ENCODE data around the gene CD84.
"Not testable (repeated sequence)": the region's sequence is repeated elsewhere in the genome, so short reads cannot be mapped to it uniquely, and the experiment has no call there.

Gene CD84

DNA sequence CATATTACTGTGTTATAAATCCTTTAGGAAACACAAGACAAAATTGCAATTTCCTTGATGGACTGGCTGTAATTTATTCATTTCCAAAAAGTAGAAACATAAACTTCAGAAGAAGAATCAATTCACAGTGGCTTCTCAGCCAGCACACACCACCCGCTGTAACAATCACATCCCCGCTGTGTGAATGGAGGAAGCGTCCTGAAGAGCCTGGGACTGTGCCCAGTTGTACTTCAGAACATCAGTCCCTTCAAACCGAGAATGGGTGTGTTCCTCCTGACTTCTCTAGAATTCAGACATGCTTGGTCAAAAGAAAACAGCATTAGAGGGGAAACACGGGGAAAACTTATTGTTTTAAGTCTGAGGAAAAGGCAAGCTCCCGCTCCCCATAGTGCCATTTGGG lies 28.8 kb upstream of the CD84 start:
- no peaks in the 10 kb centered on the region for H3K27me3 ChIP-seq (ENCODE audit: insufficient read depth, low read length)

GRCh38 chr1:160607672-160608032 lies 28.4 kb upstream of the CD84 start:
- Histone ChIP-seq H3K27ac (ENCODE audit: low read length) (no peak overlapping the region), H3K9me3 (ENCODE audit: insufficient read depth, low read depth, low read length) (no peaks in the 10 kb centered on the region), H3K36me3 (ENCODE audit: insufficient read depth, low read depth, low read length) (no peaks in the 10 kb centered on the region), H3K27me3 (ENCODE audit: insufficient read depth, low read length) (no peaks in the 10 kb centered on the region), H3K4me3 (ENCODE audit: low read length) (no peak overlapping the region), H3K9ac (ENCODE audit: low read depth, low read length) (no peak overlapping the region), H3K4me1 (ENCODE audit: insufficient read depth, low read length) (no peaks in the 10 kb centered on the region)

More for the DNA sequence above, 28.8 kb upstream of the CD84 start:
- Histone ChIP-seq H3K27ac (ENCODE audit: low read length) (no peak overlapping the region), H3K36me3 (ENCODE audit: insufficient read depth, low read depth, low read length) (no peaks in the 10 kb centered on the region), H3K9ac (ENCODE audit: low read depth, low read length) (no peak overlapping the region), H3K4me3 (ENCODE audit: low read length) (no peak overlapping the region), H3K4me1 (ENCODE audit: insufficient read depth, low read length) (no peaks in the 10 kb centered on the region), H3K9me3 (ENCODE audit: insufficient read depth, low read depth, low read length) (no peaks in the 10 kb centered on the region)

DNA sequence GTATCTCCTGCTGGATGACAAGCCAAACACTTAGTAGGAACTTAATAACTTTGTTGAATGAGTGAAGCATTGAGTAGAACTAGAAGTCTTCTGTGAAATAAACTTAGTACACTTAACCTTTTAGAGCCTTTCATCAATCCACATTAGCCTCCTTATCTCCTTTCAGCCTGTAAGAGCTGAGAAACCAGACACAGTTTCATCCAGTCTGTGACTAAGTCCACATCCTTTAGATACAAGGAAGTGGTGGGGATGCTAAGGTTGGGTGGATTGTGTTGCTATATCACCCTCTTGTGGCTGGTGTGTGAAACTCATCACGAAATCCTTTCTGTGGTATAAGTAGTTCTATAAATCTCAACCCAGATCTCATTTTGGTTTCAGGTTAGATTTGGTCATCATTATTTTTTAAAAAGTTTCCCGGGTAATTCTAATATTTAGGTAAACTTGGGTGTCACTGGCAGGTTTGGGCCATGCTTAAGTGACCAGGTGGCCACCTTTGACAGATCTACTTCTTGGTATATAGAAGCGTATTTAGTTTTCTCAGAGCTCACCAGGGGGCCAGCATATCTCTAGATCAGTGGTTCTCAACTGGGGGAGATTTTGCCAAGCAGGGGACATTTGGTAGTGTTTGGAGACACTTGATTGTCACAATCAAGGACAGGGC lies 27.8 kb upstream of the CD84 start:
- Histone ChIP-seq H3K36me3 (ENCODE audit: insufficient read depth, low read depth, low read length) (no peaks in the 10 kb centered on the region), H3K27me3 (ENCODE audit: insufficient read depth, low read length) (no peaks in the 10 kb centered on the region), H3K27ac (ENCODE audit: low read length) (no peak overlapping the region), H3K9ac (ENCODE audit: low read depth, low read length) (no peak overlapping the region), H3K4me1 (ENCODE audit: insufficient read depth, low read length) (no peaks in the 10 kb centered on the region), H3K9me3 (ENCODE audit: insufficient read depth, low read depth, low read length) (no peaks in the 10 kb centered on the region), H3K4me3 (ENCODE audit: low read length) (no peak overlapping the region)

GRCh38 chr1:160606611-160607010 lies 27.3 kb upstream of the CD84 start:
- H3K9me3 ChIP-seq (ENCODE audit: insufficient read depth, low read depth, low read length), result no peaks in the 10 kb centered on the region; the same call in 1 of the 2 replicates
- H3K27me3 ChIP-seq (ENCODE audit: insufficient read depth, low read length), result no peaks in the 10 kb centered on the region
- no peaks in the 10 kb centered on the region for H3K4me1 ChIP-seq (ENCODE audit: insufficient read depth, low read length)
- no peak overlapping the region for H3K9ac ChIP-seq (ENCODE audit: low read depth, low read length)
- H3K27ac ChIP-seq (ENCODE audit: low read length), result no peak overlapping the region
- H3K4me3 ChIP-seq (ENCODE audit: low read length), result no peak overlapping the region
- H3K36me3 ChIP-seq (ENCODE audit: insufficient read depth, low read depth, low read length), result no peaks in the 10 kb centered on the region

DNA sequence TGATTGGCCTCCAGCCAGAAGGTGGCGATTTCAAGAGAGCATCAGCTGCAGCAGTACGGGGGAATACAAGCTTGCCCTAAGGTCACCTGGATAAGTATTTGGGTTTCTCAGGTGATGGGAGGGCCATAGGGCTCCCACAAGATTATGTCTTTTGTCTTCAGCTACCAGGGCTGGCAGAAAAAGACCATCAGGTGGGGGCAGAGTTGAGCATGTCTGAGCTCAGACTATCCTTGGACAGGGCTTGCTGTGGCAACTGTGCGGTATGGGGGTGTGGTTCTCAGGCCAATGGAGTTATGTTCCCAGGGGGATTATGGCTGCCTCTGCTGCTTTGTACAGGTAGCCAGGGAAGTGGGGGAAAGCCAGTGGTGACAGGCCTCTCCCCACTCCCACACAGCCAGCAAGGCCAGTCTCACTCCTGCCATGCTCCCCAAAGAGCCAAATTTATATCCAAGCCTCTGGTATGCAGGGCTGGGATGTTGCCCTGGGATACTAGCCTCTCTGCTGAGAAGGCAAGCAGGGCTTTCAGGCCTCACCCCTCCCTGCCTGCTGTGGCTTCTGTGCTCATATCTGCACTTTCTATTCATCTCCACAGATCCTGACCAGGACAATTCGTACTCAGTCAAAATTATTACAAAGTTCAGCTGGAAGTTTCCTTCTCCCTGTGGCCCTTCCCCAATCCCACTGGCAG lies 26.6 kb upstream of the CD84 start:
- no peaks in the 10 kb centered on the region for H3K27me3 ChIP-seq (ENCODE audit: insufficient read depth, low read length)
- H3K4me1 ChIP-seq (ENCODE audit: insufficient read depth, low read length), result no peaks in the 10 kb centered on the region
- H3K4me3 ChIP-seq (ENCODE audit: low read length), result no peak overlapping the region
- no peaks in the 10 kb centered on the region; the same call in 1 of the 2 replicates for H3K9me3 ChIP-seq (ENCODE audit: insufficient read depth, low read depth, low read length)
- no peak overlapping the region for H3K27ac ChIP-seq (ENCODE audit: low read length)
- H3K36me3 ChIP-seq (ENCODE audit: insufficient read depth, low read depth, low read length), result no peaks in the 10 kb centered on the region
- no peak overlapping the region for H3K9ac ChIP-seq (ENCODE audit: low read depth, low read length)

DNA sequence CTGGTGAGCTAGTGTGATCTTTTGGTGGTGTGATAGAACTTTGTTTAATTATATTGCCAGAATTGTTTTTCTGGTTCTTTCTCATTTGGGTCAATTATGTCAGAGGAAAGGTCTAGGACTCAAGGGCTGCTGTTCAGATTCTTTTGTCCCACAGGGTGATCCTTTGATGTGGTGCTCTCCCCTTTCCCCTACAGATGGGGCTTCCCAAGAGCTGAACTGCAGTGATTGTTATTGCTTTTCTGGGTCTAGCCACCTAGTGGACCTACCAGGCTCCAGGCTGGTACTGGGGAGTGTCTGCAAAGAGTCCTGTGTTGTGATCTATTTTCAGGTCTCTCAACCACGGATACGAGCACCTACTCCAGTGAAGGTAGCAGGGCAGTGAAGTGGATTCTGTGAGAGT lies 25.9 kb upstream of the CD84 start:
- H3K4me1 ChIP-seq (ENCODE audit: insufficient read depth, low read length), result no peaks in the 10 kb centered on the region
- no peak overlapping the region for H3K27ac ChIP-seq (ENCODE audit: low read length)
- no peaks in the 10 kb centered on the region for H3K36me3 ChIP-seq (ENCODE audit: insufficient read depth, low read depth, low read length)
- H3K27me3 ChIP-seq (ENCODE audit: insufficient read depth, low read length), result no peaks in the 10 kb centered on the region
- no peak overlapping the region for H3K4me3 ChIP-seq (ENCODE audit: low read length)
- no peak overlapping the region for H3K9ac ChIP-seq (ENCODE audit: low read depth, low read length)
- peaks cover 3% of the 10 kb centered on the region; the same call in 1 of the 2 replicates for H3K9me3 ChIP-seq (ENCODE audit: insufficient read depth, low read depth, low read length)

GRCh38 chr1:160597705-160598104 lies 18.4 kb upstream of the CD84 start:
- H3K4me1 ChIP-seq (ENCODE audit: insufficient read depth, low read length), result no peaks in the 10 kb centered on the region
- no peak overlapping the region for H3K4me3 ChIP-seq (ENCODE audit: low read length)
- H3K9me3 ChIP-seq (ENCODE audit: insufficient read depth, low read depth, low read length), result peaks cover 3% of the 10 kb centered on the region; the same call in 1 of the 2 replicates
- H3K27ac ChIP-seq (ENCODE audit: low read length), result no peak overlapping the region
- no peak overlapping the region for H3K9ac ChIP-seq (ENCODE audit: low read depth, low read length)
- no peaks in the 10 kb centered on the region for H3K27me3 ChIP-seq (ENCODE audit: insufficient read depth, low read length)
- H3K36me3 ChIP-seq (ENCODE audit: insufficient read depth, low read depth, low read length), result no peaks in the 10 kb centered on the region

- H3K27ac ChIP-seq (ENCODE audit: low read length), result no peak overlapping the region
- H3K4me1 ChIP-seq (ENCODE audit: insufficient read depth, low read length), result no peaks in the 10 kb centered on the region
- H3K27me3 ChIP-seq (ENCODE audit: insufficient read depth, low read length), result no peaks in the 10 kb centered on the region
- H3K36me3 ChIP-seq (ENCODE audit: insufficient read depth, low read depth, low read length), result no peaks in the 10 kb centered on the region
- H3K9me3 ChIP-seq (ENCODE audit: insufficient read depth, low read depth, low read length), result peaks cover 3% of the 10 kb centered on the region; the same call in 1 of the 2 replicates
- H3K4me3 ChIP-seq (ENCODE audit: low read length), result no peak overlapping the region
- no peak overlapping the region for H3K9ac ChIP-seq (ENCODE audit: low read depth, low read length)
Observed at GRCh38 chr1:160597051-160597450, 17.8 kb upstream of the CD84 start.

- Histone ChIP-seq H3K27ac (ENCODE audit: low read length) (no peak overlapping the region), H3K36me3 (ENCODE audit: insufficient read depth, low read depth, low read length) (no peaks in the 10 kb centered on the region), H3K4me1 (ENCODE audit: insufficient read depth, low read length) (no peaks in the 10 kb centered on the region), H3K9ac (ENCODE audit: low read depth, low read length) (no peak overlapping the region), H3K9me3 (ENCODE audit: insufficient read depth, low read depth, low read length) (no peaks in the 10 kb centered on the region), H3K27me3 (ENCODE audit: insufficient read depth, low read length) (no peaks in the 10 kb centered on the region), H3K4me3 (ENCODE audit: low read length) (no peak overlapping the region)
Observed at GRCh38 chr1:160590488-160590887, 11.2 kb upstream of the CD84 start.

DNA sequence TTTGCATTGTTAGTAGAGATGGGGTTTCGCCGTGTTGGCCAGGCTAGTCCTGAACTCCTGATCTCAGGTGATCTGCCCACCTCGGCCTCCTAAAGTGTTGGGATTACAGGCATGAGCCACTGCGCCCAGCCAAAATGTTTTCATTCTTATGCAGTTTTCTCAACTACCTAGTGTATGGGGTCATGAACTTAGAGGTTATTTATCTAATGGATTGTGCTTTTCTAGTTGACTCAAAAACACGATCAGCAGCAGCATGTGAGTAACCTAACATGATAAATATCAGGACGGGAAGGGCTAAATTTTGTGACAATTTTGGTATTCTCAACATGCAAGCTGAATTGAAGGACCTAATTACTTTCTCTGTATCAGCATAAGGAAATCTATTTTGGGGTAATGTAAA lies 9.2 kb upstream of the CD84 start:
- H3K27me3 ChIP-seq (ENCODE audit: insufficient read depth, low read length), result no peaks in the 10 kb centered on the region
- H3K9me3 ChIP-seq (ENCODE audit: insufficient read depth, low read depth, low read length), result no peaks in the 10 kb centered on the region
- no peak overlapping the region for H3K4me3 ChIP-seq (ENCODE audit: low read length)

DNA sequence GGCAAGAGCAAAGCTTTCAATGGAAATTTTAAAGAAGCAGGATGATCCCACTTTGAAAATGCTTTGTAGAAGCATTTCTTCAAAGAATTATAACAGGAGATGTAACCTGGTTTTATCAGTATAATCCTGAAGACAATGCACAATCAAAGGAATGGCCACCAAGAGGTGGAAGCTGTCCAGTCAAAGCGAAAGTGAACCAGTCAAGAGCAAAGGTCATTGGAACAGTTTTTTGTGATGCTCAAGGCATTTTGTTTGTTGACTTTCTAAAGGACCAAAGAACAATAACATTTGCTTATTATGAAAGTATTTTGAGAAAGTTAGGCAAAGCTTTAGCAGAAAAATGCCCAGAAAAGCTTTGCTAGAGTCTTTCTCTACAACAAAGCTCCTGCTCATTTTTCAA lies 5.5 kb upstream of the CD84 start:
- Histone ChIP-seq H3K9ac (ENCODE audit: low read depth, low read length) (no peak overlapping the region), H3K4me1 (ENCODE audit: insufficient read depth, low read length) (no peaks in the 10 kb centered on the region), H3K4me3 (ENCODE audit: low read length) (no peak overlapping the region), H3K9me3 (ENCODE audit: insufficient read depth, low read depth, low read length) (no peaks in the 10 kb centered on the region), H3K27me3 (ENCODE audit: insufficient read depth, low read length) (no peaks in the 10 kb centered on the region), H3K36me3 (ENCODE audit: insufficient read depth, low read depth, low read length) (no peaks in the 10 kb centered on the region), H3K27ac (ENCODE audit: low read length) (no peak overlapping the region)

More for the DNA sequence above, 9.2 kb upstream of the CD84 start:
- no peak overlapping the region for H3K9ac ChIP-seq (ENCODE audit: low read depth, low read length)
- H3K27ac ChIP-seq (ENCODE audit: low read length), result no peak overlapping the region
- H3K4me1 ChIP-seq (ENCODE audit: insufficient read depth, low read length), result no peaks in the 10 kb centered on the region
- H3K36me3 ChIP-seq (ENCODE audit: insufficient read depth, low read depth, low read length), result no peaks in the 10 kb centered on the region

DNA sequence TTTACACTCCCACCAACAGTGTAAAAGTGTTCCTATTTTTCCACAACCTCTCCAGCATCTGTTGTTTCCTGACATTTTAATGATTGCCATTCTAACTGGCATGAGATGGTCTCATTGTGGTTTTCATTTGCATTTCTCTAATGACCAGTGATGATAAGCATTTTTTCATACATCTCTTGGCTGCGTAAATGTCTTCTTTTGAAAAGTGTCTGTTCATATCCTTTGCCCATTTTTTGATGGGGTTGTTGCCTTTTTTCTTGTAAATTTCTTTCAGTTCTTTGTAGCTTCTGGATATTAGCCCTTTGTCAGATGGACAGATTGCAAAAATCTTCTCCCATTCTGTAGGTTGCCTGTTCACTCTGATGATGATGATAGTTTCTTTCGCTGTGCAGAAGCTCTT lies 3.7 kb upstream of the CD84 start:
- H3K36me3 ChIP-seq (ENCODE audit: insufficient read depth, low read depth, low read length); H3K27ac ChIP-seq (ENCODE audit: low read length); H3K4me1 ChIP-seq (ENCODE audit: insufficient read depth, low read length); H3K9me3 ChIP-seq (ENCODE audit: insufficient read depth, low read depth, low read length); H3K27me3 ChIP-seq (ENCODE audit: insufficient read depth, low read length); H3K4me3 ChIP-seq (ENCODE audit: low read length); H3K9ac ChIP-seq (ENCODE audit: low read depth, low read length): not testable (repeated sequence)

All from iPS-20b (cell line).